ENCODE measurements around the gene PODXL. TPM values are rescaled to one million over a fixed set of nuclear protein-coding genes. Genes with fewer than 3 reads are reported as not detected.

Gene PODXL
- total RNA-seq, 1 experiment from 2014 or later = 727 TPM

DNA sequence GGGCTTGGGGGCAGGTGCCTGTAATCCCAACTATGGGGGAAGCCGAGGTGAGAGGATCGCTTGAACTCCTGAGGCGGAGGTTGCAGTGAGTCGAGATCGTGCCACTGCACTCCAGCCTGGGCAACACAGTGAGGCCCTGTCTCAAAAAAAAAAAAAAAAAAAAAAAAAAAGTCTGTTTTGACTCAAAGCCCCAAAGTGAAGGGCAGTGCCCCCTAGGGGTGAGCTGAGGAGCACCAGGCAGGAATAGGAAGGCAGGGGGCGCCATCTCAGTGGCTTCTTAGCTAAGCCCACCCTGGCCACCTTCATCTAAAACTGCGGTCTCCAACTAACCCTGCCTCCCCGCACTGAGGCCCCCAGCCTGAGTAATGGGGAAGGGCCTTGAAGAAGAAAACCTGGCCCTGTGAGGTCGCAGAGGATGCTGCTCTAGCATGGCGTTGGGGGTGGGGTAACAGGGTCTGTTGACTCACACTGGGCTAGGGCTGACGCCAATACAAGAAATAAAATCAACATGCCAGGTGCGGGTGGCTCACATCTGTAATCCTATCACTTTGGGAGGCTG, 9.8 kb downstream of the PODXL start:
- peaks cover 56 to 85% (median 78%) of the 10 kb centered on the region in 3 experiments for H3K36me3 Mint-ChIP-seq (ENCODE audit: insufficient read depth in 1 of 3, low read depth in 3 of 3)
- H3K9me3 Mint-ChIP-seq = no peaks in the 10 kb centered on the region
- Histone ChIP-seq H2BK5ac (ENCODE audit: insufficient read length, low read length) (no peak overlapping the region), H3K14ac (ENCODE audit: insufficient read depth, low read length) (no peak overlapping the region), H4K20me1 (ENCODE audit: control insufficient read depth, insufficient read depth, insufficient read length) (peaks cover 4% of the 10 kb centered on the region), H4K91ac (ENCODE audit: insufficient read length, low read depth, low read length) (no peak overlapping the region), H3K9me3 (ENCODE audit: control insufficient read depth, low read depth, low read length) (no peaks in the 10 kb centered on the region), H3K9ac (ENCODE audit: extremely low read depth, insufficient read length, low read length) (no peak overlapping the region), H3T11ph (ENCODE audit: low read length) (no peak overlapping the region), H2BK120ac (ENCODE audit: low read depth, low read length, poor library complexity, severe bottlenecking) (no peak overlapping the region), H4K5ac (ENCODE audit: insufficient read length, low read depth, low read length) (no peak overlapping the region), H3K23ac (ENCODE audit: insufficient read length, low read depth, low read length) (no peak overlapping the region), H2AFZ (ENCODE audit: low read length) (no peak overlapping the region), H3K4me2 (ENCODE audit: insufficient read depth, insufficient read length, low read length) (no peak overlapping the region), H3K27ac (ENCODE audit: insufficient read length, low read depth, low read length) (no peak overlapping the region), H2BK20ac (ENCODE audit: low read depth, low read length, poor library complexity, severe bottlenecking) (no peak overlapping the region), H3K79me2 (ENCODE audit: insufficient read depth, low read length) (peaks cover 92% of the 10 kb centered on the region), H4K8ac (replicated peaks; ENCODE audit: insufficient read length, low read depth, low read length) (no peak overlapping the region), H2BK12ac (ENCODE audit: insufficient read length, low read depth, low read length) (no peak overlapping the region), H3K79me1 (ENCODE audit: insufficient read depth, low read depth, low read length, poor library complexity, severe bottlenecking) (no peaks in the 10 kb centered on the region), H3K27me3 (ENCODE audit: insufficient read depth, low read length) (no peaks in the 10 kb centered on the region), H2AK5ac (ENCODE audit: insufficient read length, low read length) (no peak overlapping the region), H3K4ac (ENCODE audit: low read depth, low read length) (no peak overlapping the region), H3K4me1 (ENCODE audit: insufficient read depth, low read length) (peaks cover 33% of the 10 kb centered on the region), H3K56ac (ENCODE audit: insufficient read length, low read depth, low read length) (no peak overlapping the region), H2BK15ac (ENCODE audit: low read depth, low read length) (no peak overlapping the region), H3K18ac (ENCODE audit: insufficient read length, low read depth, low read length) (no peak overlapping the region), H3K23me2 (ENCODE audit: insufficient read length, low read depth, low read length, poor library complexity, severe bottlenecking) (peaks cover 5% of the 10 kb centered on the region)
- TF ChIP-seq, protein P1, sequence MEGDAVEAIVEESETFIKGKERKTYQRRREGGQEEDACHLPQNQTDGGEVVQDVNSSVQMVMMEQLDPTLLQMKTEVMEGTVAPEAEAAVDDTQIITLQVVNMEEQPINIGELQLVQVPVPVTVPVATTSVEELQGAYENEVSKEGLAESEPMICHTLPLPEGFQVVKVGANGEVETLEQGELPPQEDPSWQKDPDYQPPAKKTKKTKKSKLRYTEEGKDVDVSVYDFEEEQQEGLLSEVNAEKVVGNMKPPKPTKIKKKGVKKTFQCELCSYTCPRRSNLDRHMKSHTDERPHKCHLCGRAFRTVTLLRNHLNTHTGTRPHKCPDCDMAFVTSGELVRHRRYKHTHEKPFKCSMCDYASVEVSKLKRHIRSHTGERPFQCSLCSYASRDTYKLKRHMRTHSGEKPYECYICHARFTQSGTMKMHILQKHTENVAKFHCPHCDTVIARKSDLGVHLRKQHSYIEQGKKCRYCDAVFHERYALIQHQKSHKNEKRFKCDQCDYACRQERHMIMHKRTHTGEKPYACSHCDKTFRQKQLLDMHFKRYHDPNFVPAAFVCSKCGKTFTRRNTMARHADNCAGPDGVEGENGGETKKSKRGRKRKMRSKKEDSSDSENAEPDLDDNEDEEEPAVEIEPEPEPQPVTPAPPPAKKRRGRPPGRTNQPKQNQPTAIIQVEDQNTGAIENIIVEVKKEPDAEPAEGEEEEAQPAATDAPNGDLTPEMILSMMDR (conservative IDR thresholded peaks at IDR 0.05) = peak; percentile 99
- H3K4me3 Mint-ChIP-seq = peak overlapping the region in 1 of 2 experiments; percentile 43; a peak in 1 of 5 replicates
- H3K27me3 Mint-ChIP-seq (ENCODE audit: low read depth) = no peaks in the 10 kb centered on the region
- no CpG with 5 or more reads among the region's 12 CpGs for WGBS (ENCODE audit: extremely low coverage, insufficient read length, low lambda C conversion rate)
- DNase-seq = peak; percentile 95
- H3K27ac Mint-ChIP-seq = peak overlapping the region; percentile 39 to 78 (median 72); a peak in 4 of 7 replicates
- H3K4me1 Mint-ChIP-seq = peaks cover 80 to 92% of the 10 kb centered on the region in 2 experiments
